OCI-LY7 (cell line): ENCODE results near the gene KCNQ1. TPM values are rescaled to one million over a fixed set of nuclear protein-coding genes. Genes with fewer than 3 reads are reported as not detected.

Experiments used
- BruUV-seq: library from RNA; stranded (reverse); fragments of 400-500 nt; replicated peaks from 2 replicates; lab custom pipeline; 2021; lab: Mats Ljungman, UMichigan
- CTCF ChIA-PET: fragments of 300-600 bp; sonication (Branson Sonifier 250); formaldehyde crosslinking; loops from one replicate; lab custom pipeline; 2022; ENCODE audit warnings: antibody characterized with exemption; ENCODE audit not compliant: unreplicated experiment; lab: Charles Lee
- POLR2A ChIA-PET: fragments of 300-600 bp; sonication (Branson Sonifier 250); formaldehyde crosslinking; loops from one replicate; lab custom pipeline; 2022; ENCODE audit warnings: antibody characterized with exemption; lab: Charles Lee
- DNase-seq: peaks from one replicate; pipeline ENCODE4 v3.0.0-alpha.2; 2015; ENCODE audit warnings: low spot score
- H2AFZ ChIP-seq: fragments of 200-600 bp; sonication (generic), shearing (Covaris generic); 2 replicates; pipeline ENCODE4 v1.6.1; 2014; ENCODE audit warnings: mild to moderate bottlenecking, antibody characterized with exemption, low read length, moderate library complexity
- H3K27ac ChIP-seq: fragments of 200-600 bp; sonication (generic); 2 replicates; pipeline ENCODE4 v1.5.1; 2014; ENCODE audit warnings: mixed run types, low read depth, mild to moderate bottlenecking, moderate library complexity, low read length, inconsistent platforms; ENCODE audit not compliant: poor library complexity, severe bottlenecking
- H3K36me3 ChIP-seq: fragments of 200-600 bp; sonication (generic); 2 replicates; pipeline ENCODE4 v1.6.1; 2014; ENCODE audit warnings: mild to moderate bottlenecking, antibody characterized with exemption, low read length, moderate library complexity, mixed read lengths; ENCODE audit not compliant: insufficient read depth
- H3K4me1 ChIP-seq: fragments of 200-600 bp; sonication (generic); 2 replicates; pipeline ENCODE4 v1.5.1; 2014; ENCODE audit warnings: mild to moderate bottlenecking, low read length; ENCODE audit not compliant: insufficient read depth, poor library complexity, severe bottlenecking
- H3K4me2 ChIP-seq: fragments of 200-600 bp; sonication (generic); 2 replicates; pipeline ENCODE4 v1.6.1; 2014; ENCODE audit warnings: mild to moderate bottlenecking, low read length
- H3K4me3 ChIP-seq: fragments of 200-600 bp; sonication (generic); 2 replicates; pipeline ENCODE4 v1.5.1; 2014; ENCODE audit warnings: mild to moderate bottlenecking, low read depth, low read length; ENCODE audit not compliant: poor library complexity, severe bottlenecking
- H3K79me2 ChIP-seq: fragments of 200-600 bp; sonication (generic); 2 replicates; pipeline ENCODE4 v1.6.1; 2016; ENCODE audit warnings: low read depth, mild to moderate bottlenecking, low read length, moderate library complexity, mixed read lengths; ENCODE audit not compliant: insufficient read depth
- H3K9me2 ChIP-seq: fragments of 200-600 bp; sonication (generic); 2 replicates; pipeline ENCODE4 v1.6.1; 2016; ENCODE audit warnings: mild to moderate bottlenecking, low read length, mixed read lengths; ENCODE audit not compliant: insufficient read depth
- H3K9me3 ChIP-seq: fragments of 200-600 bp; sonication (generic); 2 replicates; pipeline ENCODE4 v1.6.1; 2014; ENCODE audit warnings: mild to moderate bottlenecking, mixed run types, low read length, mixed read lengths
- H4K20me1 ChIP-seq: fragments of 200-600 bp; sonication (generic); 2 replicates; pipeline ENCODE4 v1.6.1; 2014; ENCODE audit warnings: mild to moderate bottlenecking, antibody characterized with exemption, low read length, moderate library complexity, mixed read lengths; ENCODE audit not compliant: insufficient read depth
- EZH2phosphoT487 ChIP-seq: fragments of 200-600 bp; sonication (generic); IDR thresholded peaks from 2 replicates; pipeline ENCODE4 v1.6.1; 2018; ENCODE audit warnings: low read depth, borderline replicate concordance, mild to moderate bottlenecking, mixed run types, antibody characterized with exemption, low read length, moderate library complexity, mixed read lengths
- intact Hi-C: fragments of 100-400 bp; cut with micrococcal nuclease; formaldehyde crosslinking; loops from one replicate; pipeline ENCODE4 v1.10.0; 2022; ENCODE audit not compliant: unreplicated experiment
- total RNA-seq, 2 experiments: library from RNA; depleted of rRNA in 1 of 2; stranded (reverse); fragments of >200 nt in 1 of 2; shearing (Covaris generic) in 1 of 2; gene quantifications; 2 replicates each; pipeline ENCODE4 v1.2.3, GENCODE V29; 2014 to 2022
- TF ChIP-seq, protein P1 (sequence below): fragments of 200-600 bp; sonication (generic); conservative IDR thresholded peaks from 2 replicates; pipeline ENCODE4 v1.5.1; 2014; ENCODE audit warnings: mild to moderate bottlenecking, antibody characterized with exemption, low read length, moderate library complexity, mixed read lengths

KCNQ1 gene
- total RNA-seq, 2 experiments from 2014 or later, result 0.22 to 1.3 TPM

DNA sequence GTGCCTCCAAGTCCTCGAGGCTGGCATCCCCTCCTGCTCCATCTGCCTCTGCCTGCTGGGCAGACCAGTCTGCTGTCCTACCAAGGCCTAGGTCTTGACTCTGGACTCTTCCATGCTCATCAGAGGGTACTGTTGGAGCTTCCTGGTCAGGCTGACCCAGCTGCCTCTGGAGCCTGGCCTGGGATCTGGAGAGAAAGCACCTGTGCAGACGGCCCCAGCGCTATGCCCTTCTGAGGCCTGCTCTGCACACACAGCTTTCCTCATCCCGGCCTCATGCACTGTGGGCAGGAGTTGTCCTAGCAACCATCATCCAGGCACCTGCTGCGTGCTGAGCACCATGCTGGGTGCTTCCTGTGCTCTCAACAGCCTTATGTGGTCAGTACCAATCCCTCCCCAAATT is 369.9 kb downstream of the KCNQ1 start:
- no peak for DNase-seq
- Histone ChIP-seq H3K9me3 (no peaks in the 10 kb centered on the region), H3K27ac (no peak overlapping the region), H4K20me1 (no peaks in the 10 kb centered on the region), H3K4me1 (no peaks in the 10 kb centered on the region), H3K36me3 (no peaks in the 10 kb centered on the region), H3K4me3 (no peak overlapping the region), H3K4me2 (no peak overlapping the region), H3K79me2 (no peaks in the 10 kb centered on the region), H2AFZ (no peak overlapping the region), H3K9me2 (no peaks in the 10 kb centered on the region)
- POLR2A ChIA-PET, result no interaction called here
- TF ChIP-seq EZH2phosphoT487, result no peak
- TF ChIP-seq, protein P1, sequence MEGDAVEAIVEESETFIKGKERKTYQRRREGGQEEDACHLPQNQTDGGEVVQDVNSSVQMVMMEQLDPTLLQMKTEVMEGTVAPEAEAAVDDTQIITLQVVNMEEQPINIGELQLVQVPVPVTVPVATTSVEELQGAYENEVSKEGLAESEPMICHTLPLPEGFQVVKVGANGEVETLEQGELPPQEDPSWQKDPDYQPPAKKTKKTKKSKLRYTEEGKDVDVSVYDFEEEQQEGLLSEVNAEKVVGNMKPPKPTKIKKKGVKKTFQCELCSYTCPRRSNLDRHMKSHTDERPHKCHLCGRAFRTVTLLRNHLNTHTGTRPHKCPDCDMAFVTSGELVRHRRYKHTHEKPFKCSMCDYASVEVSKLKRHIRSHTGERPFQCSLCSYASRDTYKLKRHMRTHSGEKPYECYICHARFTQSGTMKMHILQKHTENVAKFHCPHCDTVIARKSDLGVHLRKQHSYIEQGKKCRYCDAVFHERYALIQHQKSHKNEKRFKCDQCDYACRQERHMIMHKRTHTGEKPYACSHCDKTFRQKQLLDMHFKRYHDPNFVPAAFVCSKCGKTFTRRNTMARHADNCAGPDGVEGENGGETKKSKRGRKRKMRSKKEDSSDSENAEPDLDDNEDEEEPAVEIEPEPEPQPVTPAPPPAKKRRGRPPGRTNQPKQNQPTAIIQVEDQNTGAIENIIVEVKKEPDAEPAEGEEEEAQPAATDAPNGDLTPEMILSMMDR, result no peak
- intact Hi-C loops, result no loop called here
- BruUV-seq, result no TSS peak
- CTCF ChIA-PET, result no interaction called here

GRCh38 chr11:2815762-2816496 is 371.1 kb downstream of the KCNQ1 start:
- POLR2A ChIA-PET, result interaction anchor here (0.6 kb wide), 1 partner anchor 756 kb away, joined by 6 read pairs; no protein-coding TSS in a partner anchor
- H3K27ac ChIP-seq, result no peak overlapping the region

More at GRCh38 chr11:2815762-2816496, 371.1 kb downstream of the KCNQ1 start:
- Histone ChIP-seq H3K9me3 (no peaks in the 10 kb centered on the region), H3K4me2 (no peak overlapping the region), H3K79me2 (no peaks in the 10 kb centered on the region), H3K4me3 (no peak overlapping the region), H3K9me2 (no peaks in the 10 kb centered on the region), H3K4me1 (no peaks in the 10 kb centered on the region), H3K36me3 (no peaks in the 10 kb centered on the region), H2AFZ (no peak overlapping the region), H4K20me1 (no peaks in the 10 kb centered on the region)
- CTCF ChIA-PET, result no interaction called here
- no peak for DNase-seq
- no TSS peak for BruUV-seq
- intact Hi-C loops, result no loop called here
- TF ChIP-seq, protein P1, result no peak
- TF ChIP-seq EZH2phosphoT487, result no peak
